Naive thymus-derived CD4-positive, alpha-beta T cell (primary cell): ENCODE data around the gene AP2A2. TPM values are rescaled to one million over a fixed set of nuclear protein-coding genes. Genes with fewer than 3 reads are reported as not detected.

Source experiments
- ATAC-seq: fragments of 150-1000 bp; cut with Tn5 transposase; 2 replicates; pipeline ENCODE4 v1.10.0; 2021; ENCODE audit warnings: mild to moderate bottlenecking, moderate library complexity
- CTCF ChIA-PET: fragments of 350-600 bp; sonication (Branson Sonifier 250); formaldehyde crosslinking; loops from one replicate; lab custom pipeline; 2021; ENCODE audit warnings: antibody characterized with exemption; lab: Charles Lee
- POLR2A ChIA-PET: fragments of 350-600 bp; sonication (Branson Sonifier 250); formaldehyde crosslinking; loops from one replicate; lab custom pipeline; 2021; ENCODE audit warnings: antibody characterized with exemption, inconsistent platforms; lab: Charles Lee
- DNase-seq, 9 donors: peaks; one replicate each; pipeline versions ENCODE4 v3.0.0 to v3.0.0-alpha.2; 2020 to 2022; ENCODE audit warnings: mixed read lengths in 1 of 9
- H3K27ac ChIP-seq: one replicate; pipeline ENCODE4 v1.7.0; 2013; ENCODE audit warnings: mild to moderate bottlenecking, low read depth, low read length, moderate library complexity
- H3K27me3 ChIP-seq, 2 donors: one replicate each; pipeline ENCODE4 v1.7.0; 2013; ENCODE audit warnings: low read length in 2 of 2, mild to moderate bottlenecking in 2 of 2, moderate library complexity in 2 of 2; ENCODE audit not compliant: control insufficient read depth in 2 of 2, insufficient read depth in 2 of 2
- H3K36me3 ChIP-seq, 3 experiments: 1 replicate in 2 of 3; 2 replicates in 1 of 3; pipeline ENCODE4 v1.7.0; 2013; ENCODE audit warnings: low read length in 3 of 3, mild to moderate bottlenecking in 3 of 3, moderate library complexity in 1 of 3; ENCODE audit not compliant: insufficient read depth in 3 of 3, control insufficient read depth in 2 of 3
- H3K4me1 ChIP-seq, 2 donors: one replicate each; pipeline ENCODE4 v1.7.0; 2013; ENCODE audit warnings: low read length in 2 of 2, mild to moderate bottlenecking in 2 of 2, moderate library complexity in 1 of 2; ENCODE audit not compliant: control insufficient read depth in 2 of 2, insufficient read depth in 2 of 2
- H3K4me3 ChIP-seq: 2 replicates; pipeline ENCODE4 v1.7.0; 2013; ENCODE audit warnings: mild to moderate bottlenecking, low read length
- H3K9me3 ChIP-seq, 3 experiments: 1 replicate in 2 of 3; 2 replicates in 1 of 3; pipeline ENCODE4 v1.7.0; 2013; ENCODE audit warnings: low read length in 3 of 3; ENCODE audit not compliant: control insufficient read depth in 2 of 3
- H3K27ac Mint-ChIP-seq, 9 donors: one replicate each; pipeline ENCODE4 v1.8.0; 2020 to 2022; ENCODE audit warnings: mixed read lengths in 9 of 9, mild to moderate bottlenecking in 8 of 9, moderate library complexity in 5 of 9, inconsistent platforms in 2 of 9
- H3K27me3 Mint-ChIP-seq, 5 donors: one replicate each; pipeline ENCODE4 v1.8.0; 2021 to 2022; ENCODE audit warnings: mixed read lengths in 5 of 5, mild to moderate bottlenecking in 1 of 5
- H3K36me3 Mint-ChIP-seq, 5 donors: one replicate each; pipeline ENCODE4 v1.8.0; 2020 to 2022; ENCODE audit warnings: mixed read lengths in 5 of 5, mild to moderate bottlenecking in 3 of 5, inconsistent platforms in 1 of 5
- H3K4me1 Mint-ChIP-seq, 7 donors: one replicate each; pipeline ENCODE4 v1.8.0; 2020 to 2022; ENCODE audit warnings: mixed read lengths in 7 of 7, mild to moderate bottlenecking in 3 of 7, inconsistent platforms in 1 of 7
- H3K4me3 Mint-ChIP-seq, 10 donors: one replicate each; pipeline ENCODE4 v1.8.0; 2020 to 2022; ENCODE audit warnings: mild to moderate bottlenecking in 10 of 10, mixed read lengths in 10 of 10, moderate library complexity in 6 of 10, inconsistent platforms in 2 of 10
- H3K9me3 Mint-ChIP-seq, 11 donors: one replicate each; pipeline ENCODE4 v1.8.0; 2020 to 2022; ENCODE audit warnings: mixed read lengths in 11 of 11, mild to moderate bottlenecking in 4 of 11, inconsistent platforms in 1 of 11, moderate library complexity in 1 of 11
- intact Hi-C, 2 donors: fragments of 100-400 bp; cut with micrococcal nuclease; formaldehyde crosslinking; loops; one replicate each; pipeline ENCODE4 v1.15.1; 2023
- polyA plus RNA-seq, 2 donors: library from polyadenylated mRNA; unstranded; fragments of 300-500 nt; fragmentation: Illumina TruSeq; gene quantifications; one replicate each; pipeline ENCODE4 v1.2.3, GENCODE V29; 2021
- total RNA-seq, 6 experiments: library from RNA in 5 of 6; stranded (reverse) in 5 of 6; gene quantifications; 1 replicate in 5 of 6; 2 replicates in 1 of 6; pipeline ENCODE4 v1.2.3 and lab custom pipeline; 2021 to 2026

AP2A2 gene
- total and polyA plus RNA-seq, 7 experiments from 2014 or later: 8.7 to 93.3 (median 79.3) TPM

- Histone ChIP-seq H3K4me1 (no peaks in the 10 kb centered on the region), H3K9me3 (no peaks in the 10 kb centered on the region), H3K36me3 (no peaks in the 10 kb centered on the region), H3K27ac (no peak overlapping the region), H3K4me3 (no peak overlapping the region), H3K27me3 (no peaks in the 10 kb centered on the region)
- H3K36me3 Mint-ChIP-seq: no peaks in the 10 kb centered on the region
- peaks cover 0 to 6% (median 0%) of the 10 kb centered on the region in 11 donors for H3K9me3 Mint-ChIP-seq
- intact Hi-C loops: no loop called here
- CTCF ChIA-PET: no interaction called here
- POLR2A ChIA-PET: no interaction called here
- DNase-seq (no peak), ATAC-seq (no peak)
- no peaks in the 10 kb centered on the region for H3K4me1 Mint-ChIP-seq
- peaks cover 0 to 2% (median 0%) of the 10 kb centered on the region in 5 donors for H3K27me3 Mint-ChIP-seq
- H3K27ac Mint-ChIP-seq: peak overlapping the region in 1 of 9 donors; percentile 83
- no peak overlapping the region for H3K4me3 Mint-ChIP-seq
Observed at GRCh38 chr11:1033016-1033798, 107.5 kb downstream of the AP2A2 start.

- Histone ChIP-seq H3K4me1 (no peaks in the 10 kb centered on the region), H3K4me3 (no peak overlapping the region), H3K27me3 (no peaks in the 10 kb centered on the region), H3K36me3 (no peaks in the 10 kb centered on the region), H3K9me3 (no peaks in the 10 kb centered on the region), H3K27ac (no peak overlapping the region)
- Mint-ChIP-seq H3K27me3 (peaks cover 0 to 4% (median 0%) of the 10 kb centered on the region in 5 donors), H3K9me3 (peaks cover 0 to 6% (median 0%) of the 10 kb centered on the region in 11 donors), H3K4me1 (peaks cover 0 to 2% (median 0%) of the 10 kb centered on the region in 7 donors), H3K27ac (no peak overlapping the region), H3K4me3 (no peak overlapping the region), H3K36me3 (no peaks in the 10 kb centered on the region)
- DNase-seq (no peak), ATAC-seq (no peak)
- ChIA-PET CTCF (no interaction called here), POLR2A (no interaction called here)
- intact Hi-C loops: no loop called here
Observed at GRCh38 chr11:1034001-1034400, 108.3 kb downstream of the AP2A2 start.

GRCh38 chr11:1034456-1035295 lies 109.0 kb downstream of the AP2A2 start:
- CTCF ChIA-PET: no interaction called here
- intact Hi-C loops: no loop called here
- peaks cover 0 to 6% (median 0%) of the 10 kb centered on the region in 11 donors for H3K9me3 Mint-ChIP-seq

GRCh38 chr11:1035577-1036283 lies 110.1 kb downstream of the AP2A2 start:
- no peak overlapping the region for H3K27ac ChIP-seq
- ATAC-seq: no peak

More at GRCh38 chr11:1034456-1035295, 109.0 kb downstream of the AP2A2 start:
- ATAC-seq: no peak
- H3K4me1 ChIP-seq: no peaks in the 10 kb centered on the region
- H3K27ac Mint-ChIP-seq: no peak overlapping the region
- H3K36me3 Mint-ChIP-seq: no peaks in the 10 kb centered on the region
- H3K4me1 Mint-ChIP-seq: peaks cover 0 to 2% (median 0%) of the 10 kb centered on the region in 7 donors
- peaks cover 0 to 4% (median 0%) of the 10 kb centered on the region in 5 donors for H3K27me3 Mint-ChIP-seq
- no peak overlapping the region for H3K27ac ChIP-seq
- POLR2A ChIA-PET: no interaction called here
- H3K9me3 ChIP-seq: no peaks in the 10 kb centered on the region
- no peaks in the 10 kb centered on the region for H3K27me3 ChIP-seq
- H3K4me3 ChIP-seq: no peak overlapping the region
- no peak overlapping the region for H3K4me3 Mint-ChIP-seq
- no peaks in the 10 kb centered on the region for H3K36me3 ChIP-seq
- no peak for DNase-seq

GRCh38 chr11:1036303-1036923 lies 110.7 kb downstream of the AP2A2 start, which contains the start of gene MUC6:
MUC6 (minus strand) TSS chr11:1036718; CDS start chr11:1036655, 63 bp downstream.
- Mint-ChIP-seq H3K36me3 (no peaks in the 10 kb centered on the region), H3K27ac (no peak within 1 kb of the TSS)
- POLR2A ChIA-PET: no interaction called here

More at GRCh38 chr11:1035577-1036283, 110.1 kb downstream of the AP2A2 start:
- H3K36me3 Mint-ChIP-seq: no peaks in the 10 kb centered on the region
- CTCF ChIA-PET: no interaction called here
- Histone ChIP-seq H3K4me3 (no peak overlapping the region), H3K27me3 (no peaks in the 10 kb centered on the region), H3K9me3 (no peaks in the 10 kb centered on the region), H3K4me1 (no peaks in the 10 kb centered on the region), H3K36me3 (no peaks in the 10 kb centered on the region)
- POLR2A ChIA-PET: no interaction called here
- intact Hi-C loops: no loop called here
- no peak overlapping the region for H3K27ac Mint-ChIP-seq
- H3K9me3 Mint-ChIP-seq: peaks cover 0 to 6% (median 0%) of the 10 kb centered on the region in 11 donors
- H3K4me1 Mint-ChIP-seq: peaks cover 0 to 2% (median 0%) of the 10 kb centered on the region in 7 donors
- DNase-seq: peak in 1 of 9 donors; percentile 4
- no peak overlapping the region for H3K4me3 Mint-ChIP-seq
- H3K27me3 Mint-ChIP-seq: peaks cover 0 to 4% (median 0%) of the 10 kb centered on the region in 5 donors

GRCh38 chr11:1036931-1037330 lies 111.3 kb downstream of the AP2A2 start:
- intact Hi-C loops: no loop called here
- Mint-ChIP-seq H3K27me3 (peaks cover 0 to 4% (median 0%) of the 10 kb centered on the region in 5 donors), H3K4me3 (no peak overlapping the region), H3K36me3 (no peaks in the 10 kb centered on the region), H3K9me3 (peaks cover 0 to 6% (median 0%) of the 10 kb centered on the region in 11 donors), H3K27ac (no peak overlapping the region), H3K4me1 (peaks cover 0 to 2% (median 0%) of the 10 kb centered on the region in 7 donors)
- H3K36me3 ChIP-seq: no peaks in the 10 kb centered on the region
- H3K27ac ChIP-seq: no peak overlapping the region
- CTCF ChIA-PET: no interaction called here
- H3K4me3 ChIP-seq: no peak overlapping the region
- ATAC-seq (no peak), DNase-seq (peak in 1 of 9 donors; percentile 2)
- no peaks in the 10 kb centered on the region for H3K9me3 ChIP-seq
- H3K27me3 ChIP-seq: no peaks in the 10 kb centered on the region
- POLR2A ChIA-PET: no interaction called here
- H3K4me1 ChIP-seq: no peaks in the 10 kb centered on the region

More at GRCh38 chr11:1036303-1036923, 110.7 kb downstream of the AP2A2 start, which contains the start of gene MUC6:
- DNase-seq (peak in 1 of 9 donors; percentile 2), ATAC-seq (no peak)
- Mint-ChIP-seq H3K27me3 (peaks cover 0 to 4% (median 0%) of the 10 kb centered on the region in 5 donors), H3K4me3 (no peak within 1 kb of the TSS), H3K9me3 (peaks cover 0 to 6% (median 0%) of the 10 kb centered on the region in 11 donors), H3K4me1 (peaks cover 0 to 2% (median 0%) of the 10 kb centered on the region in 7 donors)
- no peaks in the 10 kb centered on the region for H3K36me3 ChIP-seq
- no peak within 1 kb of the TSS for H3K4me3 ChIP-seq
- no peaks in the 10 kb centered on the region for H3K9me3 ChIP-seq
- no peak within 1 kb of the TSS for H3K27ac ChIP-seq
- no peaks in the 10 kb centered on the region for H3K27me3 ChIP-seq
- intact Hi-C loops: no loop called here
- CTCF ChIA-PET: no interaction called here
- H3K4me1 ChIP-seq: no peaks in the 10 kb centered on the region
